A549 (cell line): Measurements from ENCODE around the gene LRSAM1.

Experiments
- EP300 ChIP-seq, 2 experiments: fragments of >200 bp; sonication (Bioruptor Twin); formaldehyde crosslinking; IDR thresholded peaks; 2 replicates in 1 of 2; 3 replicates in 1 of 2; pipeline ENCODE4 v1.6.1; 2016 to 2017
- ZC3H11A ChIP-seq: fragments of 450-650 bp; IDR thresholded peaks from 2 replicates; pipeline ENCODE4 v1.6.1; 2014; ENCODE audit warnings: antibody characterized with exemption, mild to moderate bottlenecking
- TF ChIP-seq, protein P1 (sequence below): fragments of >200 bp; sonication (Bioruptor Twin); formaldehyde crosslinking; IDR thresholded peaks from 3 replicates; pipeline ENCODE4 v1.5.1; 2016

DNA sequence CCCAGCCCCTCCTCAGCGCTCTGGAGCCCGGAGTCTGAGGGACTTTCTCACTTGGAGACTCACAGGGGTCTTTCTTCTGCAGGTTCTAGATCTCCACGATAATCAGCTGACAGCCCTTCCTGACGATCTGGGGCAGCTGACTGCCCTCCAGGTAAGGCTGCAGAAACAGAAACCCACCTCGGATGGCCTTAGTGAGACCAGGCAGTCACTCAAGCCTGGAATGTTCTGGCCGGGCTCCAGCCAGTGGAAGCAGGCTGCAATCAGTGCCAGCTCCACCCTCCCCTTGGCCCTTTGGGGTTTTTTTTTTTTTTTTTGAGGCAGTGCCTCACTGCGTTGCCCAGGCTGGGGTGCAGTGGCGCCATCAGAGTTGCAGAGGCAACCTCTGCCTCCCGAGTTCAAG, 7.6 kb downstream of the LRSAM1 start:
- TF ChIP-seq, protein P1, sequence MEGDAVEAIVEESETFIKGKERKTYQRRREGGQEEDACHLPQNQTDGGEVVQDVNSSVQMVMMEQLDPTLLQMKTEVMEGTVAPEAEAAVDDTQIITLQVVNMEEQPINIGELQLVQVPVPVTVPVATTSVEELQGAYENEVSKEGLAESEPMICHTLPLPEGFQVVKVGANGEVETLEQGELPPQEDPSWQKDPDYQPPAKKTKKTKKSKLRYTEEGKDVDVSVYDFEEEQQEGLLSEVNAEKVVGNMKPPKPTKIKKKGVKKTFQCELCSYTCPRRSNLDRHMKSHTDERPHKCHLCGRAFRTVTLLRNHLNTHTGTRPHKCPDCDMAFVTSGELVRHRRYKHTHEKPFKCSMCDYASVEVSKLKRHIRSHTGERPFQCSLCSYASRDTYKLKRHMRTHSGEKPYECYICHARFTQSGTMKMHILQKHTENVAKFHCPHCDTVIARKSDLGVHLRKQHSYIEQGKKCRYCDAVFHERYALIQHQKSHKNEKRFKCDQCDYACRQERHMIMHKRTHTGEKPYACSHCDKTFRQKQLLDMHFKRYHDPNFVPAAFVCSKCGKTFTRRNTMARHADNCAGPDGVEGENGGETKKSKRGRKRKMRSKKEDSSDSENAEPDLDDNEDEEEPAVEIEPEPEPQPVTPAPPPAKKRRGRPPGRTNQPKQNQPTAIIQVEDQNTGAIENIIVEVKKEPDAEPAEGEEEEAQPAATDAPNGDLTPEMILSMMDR: no peak
- TF ChIP-seq ZC3H11A (no peak), EP300 (IDR thresholded peaks at IDR 0.05) (no peak)
